Fibroblast of lung (primary cell): Measurements from ENCODE around the gene BRAF.

Source experiments
- EZH2 ChIP-seq: IDR thresholded peaks from 2 replicates; pipeline ENCODE4 v1.5.1; 2012; ENCODE audit warnings: low read length, control low read depth, mild to moderate bottlenecking; ENCODE audit errors: missing control alignments
- TF ChIP-seq, protein P1 (sequence below), 2 donors: IDR thresholded peaks in 1 of 2; conservative IDR thresholded peaks in 1 of 2; 1 replicate in 1 of 2; 2 replicates in 1 of 2; pipeline ENCODE4 v1.5.1; 2011 to 2012; ENCODE audit warnings: low read length in 2 of 2, control low read depth in 1 of 2, inconsistent platforms in 1 of 2, low read depth in 1 of 2, mild to moderate bottlenecking in 1 of 2

DNA sequence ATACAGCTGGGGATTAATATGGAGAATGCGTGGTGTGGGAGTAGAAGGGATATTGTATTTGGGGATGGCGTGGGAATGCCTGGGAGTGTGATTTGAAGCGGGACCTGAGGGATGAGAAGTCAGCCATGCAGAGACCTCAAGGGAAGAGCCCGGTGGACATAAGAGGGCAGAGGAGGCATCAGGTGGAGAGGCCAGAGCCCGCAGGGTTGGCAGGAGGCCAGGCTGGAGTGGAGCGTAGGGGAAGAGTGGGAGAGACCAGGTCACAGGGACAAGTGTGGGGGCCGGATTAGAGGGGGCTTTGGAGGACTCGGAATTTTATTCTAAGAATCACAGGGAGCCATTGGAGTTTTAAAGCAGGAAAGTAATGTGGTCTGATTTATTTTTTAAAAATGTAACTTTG lies 226.3 kb downstream of the BRAF start:
- TF ChIP-seq, protein P1, sequence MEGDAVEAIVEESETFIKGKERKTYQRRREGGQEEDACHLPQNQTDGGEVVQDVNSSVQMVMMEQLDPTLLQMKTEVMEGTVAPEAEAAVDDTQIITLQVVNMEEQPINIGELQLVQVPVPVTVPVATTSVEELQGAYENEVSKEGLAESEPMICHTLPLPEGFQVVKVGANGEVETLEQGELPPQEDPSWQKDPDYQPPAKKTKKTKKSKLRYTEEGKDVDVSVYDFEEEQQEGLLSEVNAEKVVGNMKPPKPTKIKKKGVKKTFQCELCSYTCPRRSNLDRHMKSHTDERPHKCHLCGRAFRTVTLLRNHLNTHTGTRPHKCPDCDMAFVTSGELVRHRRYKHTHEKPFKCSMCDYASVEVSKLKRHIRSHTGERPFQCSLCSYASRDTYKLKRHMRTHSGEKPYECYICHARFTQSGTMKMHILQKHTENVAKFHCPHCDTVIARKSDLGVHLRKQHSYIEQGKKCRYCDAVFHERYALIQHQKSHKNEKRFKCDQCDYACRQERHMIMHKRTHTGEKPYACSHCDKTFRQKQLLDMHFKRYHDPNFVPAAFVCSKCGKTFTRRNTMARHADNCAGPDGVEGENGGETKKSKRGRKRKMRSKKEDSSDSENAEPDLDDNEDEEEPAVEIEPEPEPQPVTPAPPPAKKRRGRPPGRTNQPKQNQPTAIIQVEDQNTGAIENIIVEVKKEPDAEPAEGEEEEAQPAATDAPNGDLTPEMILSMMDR (conservative IDR thresholded peaks at IDR 0.05 in 1 of 2, IDR thresholded peaks at IDR 0.05 in 1 of 2; ENCODE audit: low read depth in 1 of 2, low read length in 2 of 2), result no peak
- no peak for TF ChIP-seq EZH2
